Colonic mucosa (tissue), 4 donors: ENCODE data around the gene ARMH3. TPM values are rescaled to one million over a fixed set of nuclear protein-coding genes. Genes with fewer than 3 reads are reported as not detected.

Source experiments
- DNase-seq: peaks from one replicate; pipeline ENCODE4 v3.0.0-alpha.2; 2020
- H3K27ac ChIP-seq: fragments of 200-600 bp; one replicate; pipeline ENCODE4 v1.8.0; 2021
- H3K27me3 ChIP-seq: fragments of 200-600 bp; one replicate; pipeline ENCODE4 v1.8.0; 2021
- H3K36me3 ChIP-seq: fragments of 200-600 bp; one replicate; pipeline ENCODE4 v1.8.0; 2021
- H3K4me1 ChIP-seq: fragments of 200-600 bp; one replicate; pipeline ENCODE4 v1.8.0; 2021; ENCODE audit warnings: mild to moderate bottlenecking
- H3K4me3 ChIP-seq: fragments of 200-600 bp; one replicate; pipeline ENCODE4 v1.8.0; 2021
- H3K9ac ChIP-seq, 2 donors: one replicate each; pipeline ENCODE4 v1.7.0; 2013; ENCODE audit warnings: control low read depth in 2 of 2, low read depth in 2 of 2, low read length in 2 of 2
- H3K9me3 ChIP-seq: fragments of 200-600 bp; one replicate; pipeline ENCODE4 v1.8.0; 2021
- CTCF ChIP-seq: fragments of 200-600 bp; IDR thresholded peaks from one replicate; pipeline ENCODE4 v1.8.0; 2022; ENCODE audit warnings: antibody characterized with exemption, mild to moderate bottlenecking
- intact Hi-C: fragments of 100-400 bp; cut with DNase I; formaldehyde crosslinking; loops from one replicate; pipeline ENCODE4 v1.14.1; 2022
- total RNA-seq, 2 donors: library from RNA; stranded (reverse); fragmentation: NEBNext Ultra II Directional in 1 of 2; extraction: Animal tissue kit (Norgen Biotek cat#: 25700) in 1 of 2; gene quantifications; one replicate each; pipeline ENCODE4 v1.2.1, GENCODE V29; 2021
- donor health status: healthy.
- donor health status: DM: no; HTN: no; CAD: no.
- donor health status: DM: no; HTN: no; CAD: no.

Gene ARMH3
- total RNA-seq: 10 to 100 TPM; 25.1 to 31.3 TPM

GRCh38 chr10:102055647-102056419, at the start of gene ARMH3:
Gene ARMH3, minus strand, starts transcription at chr10:102056173. Its CDS starts 16,059 bp downstream, at chr10:102040114.
- Histone ChIP-seq H3K27ac (peak within 1 kb of the TSS; percentile 95), H3K27me3 (no peaks in the 10 kb centered on the region), H3K36me3 (no peaks in the 10 kb centered on the region), H3K9ac (peak within 1 kb of the TSS; percentile 69 to 89), H3K4me3 (peak within 1 kb of the TSS; percentile 88), H3K4me1 (no peaks in the 10 kb centered on the region), H3K9me3 (no peaks in the 10 kb centered on the region)
- no peak for TF ChIP-seq CTCF
- intact Hi-C loops: no loop called here
- DNase-seq: peak; percentile 95

GRCh38 chr10:102102421-102102820, 46.4 kb upstream of the ARMH3 start:
- H3K27me3 ChIP-seq: no peaks in the 10 kb centered on the region
- H3K27ac ChIP-seq: no peak overlapping the region
- H3K4me3 ChIP-seq: no peak overlapping the region
- H3K9ac ChIP-seq: no peak overlapping the region
- no peaks in the 10 kb centered on the region for H3K36me3 ChIP-seq
- TF ChIP-seq CTCF: no peak
- intact Hi-C loops: no loop called here
- DNase-seq: no peak
- no peaks in the 10 kb centered on the region for H3K9me3 ChIP-seq
- H3K4me1 ChIP-seq: no peaks in the 10 kb centered on the region

GRCh38 chr10:102101152-102101551, 45.2 kb upstream of the ARMH3 start:
- Histone ChIP-seq H3K36me3 (no peaks in the 10 kb centered on the region), H3K9me3 (no peaks in the 10 kb centered on the region), H3K4me3 (no peak overlapping the region), H3K27me3 (no peaks in the 10 kb centered on the region), H3K9ac (no peak overlapping the region), H3K4me1 (no peaks in the 10 kb centered on the region), H3K27ac (no peak overlapping the region)
- no peak for DNase-seq
- intact Hi-C loops: no loop called here
- no peak for TF ChIP-seq CTCF

- no peak for DNase-seq
- no peaks in the 10 kb centered on the region for H3K4me1 ChIP-seq
- H3K9me3 ChIP-seq: no peaks in the 10 kb centered on the region
- no peak for TF ChIP-seq CTCF
- no peaks in the 10 kb centered on the region for H3K36me3 ChIP-seq
- no peak overlapping the region for H3K27ac ChIP-seq
- no peak overlapping the region for H3K9ac ChIP-seq
- no peaks in the 10 kb centered on the region for H3K27me3 ChIP-seq
- intact Hi-C loops: no loop called here
- H3K4me3 ChIP-seq: no peak overlapping the region
These were observed 40.5 kb upstream of the ARMH3 start for GRCh38 chr10:102096449-102096848.

GRCh38 chr10:102090772-102091171, 34.8 kb upstream of the ARMH3 start:
- intact Hi-C loops: no loop called here
- no peak for TF ChIP-seq CTCF
- Histone ChIP-seq H3K27ac (no peak overlapping the region), H3K9ac (no peak overlapping the region), H3K9me3 (no peaks in the 10 kb centered on the region), H3K36me3 (no peaks in the 10 kb centered on the region), H3K4me1 (no peaks in the 10 kb centered on the region), H3K27me3 (no peaks in the 10 kb centered on the region), H3K4me3 (no peak overlapping the region)
- no peak for DNase-seq
